ENCODE data around the gene CMTM8. TPM values are rescaled to one million over a fixed set of nuclear protein-coding genes. Genes with fewer than 3 reads are reported as not detected.

Gene CMTM8
- total RNA-seq, 1 donor = not detected

DNA sequence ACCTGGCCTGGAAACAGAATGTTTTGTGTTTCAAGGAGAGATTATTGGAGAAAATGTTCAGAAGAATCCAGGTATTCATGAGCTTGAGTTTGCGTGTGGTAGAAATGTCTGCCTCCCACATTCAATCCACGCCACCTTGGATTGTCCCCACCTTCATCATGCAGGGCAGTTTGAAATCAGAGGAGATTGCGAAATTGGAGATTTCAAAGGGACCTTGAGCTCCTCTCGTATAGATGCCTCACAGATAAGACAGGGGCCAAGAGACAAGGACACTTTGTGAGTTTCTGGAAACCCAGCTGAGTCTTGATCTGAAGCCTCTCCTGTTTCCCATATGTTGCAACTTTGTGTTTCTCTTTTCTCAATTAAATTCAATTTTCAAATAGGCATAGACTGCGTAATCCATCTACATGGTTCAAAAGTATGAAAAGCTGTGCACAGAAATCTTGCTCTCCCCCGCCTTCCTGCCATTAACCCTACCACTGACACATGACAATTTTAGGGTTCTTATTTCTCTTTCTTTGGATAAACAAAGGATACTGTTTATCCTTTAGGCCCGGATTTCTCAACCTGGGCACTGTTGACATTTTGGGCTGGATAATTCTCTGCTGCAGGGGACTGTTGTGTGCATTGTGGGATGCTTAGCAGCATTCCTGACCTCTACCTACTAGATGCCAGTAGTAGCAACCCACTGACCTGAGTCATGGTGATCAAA is 53.8 kb downstream of the CMTM8 start:
- TF ChIP-seq, protein P1, sequence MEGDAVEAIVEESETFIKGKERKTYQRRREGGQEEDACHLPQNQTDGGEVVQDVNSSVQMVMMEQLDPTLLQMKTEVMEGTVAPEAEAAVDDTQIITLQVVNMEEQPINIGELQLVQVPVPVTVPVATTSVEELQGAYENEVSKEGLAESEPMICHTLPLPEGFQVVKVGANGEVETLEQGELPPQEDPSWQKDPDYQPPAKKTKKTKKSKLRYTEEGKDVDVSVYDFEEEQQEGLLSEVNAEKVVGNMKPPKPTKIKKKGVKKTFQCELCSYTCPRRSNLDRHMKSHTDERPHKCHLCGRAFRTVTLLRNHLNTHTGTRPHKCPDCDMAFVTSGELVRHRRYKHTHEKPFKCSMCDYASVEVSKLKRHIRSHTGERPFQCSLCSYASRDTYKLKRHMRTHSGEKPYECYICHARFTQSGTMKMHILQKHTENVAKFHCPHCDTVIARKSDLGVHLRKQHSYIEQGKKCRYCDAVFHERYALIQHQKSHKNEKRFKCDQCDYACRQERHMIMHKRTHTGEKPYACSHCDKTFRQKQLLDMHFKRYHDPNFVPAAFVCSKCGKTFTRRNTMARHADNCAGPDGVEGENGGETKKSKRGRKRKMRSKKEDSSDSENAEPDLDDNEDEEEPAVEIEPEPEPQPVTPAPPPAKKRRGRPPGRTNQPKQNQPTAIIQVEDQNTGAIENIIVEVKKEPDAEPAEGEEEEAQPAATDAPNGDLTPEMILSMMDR (IDR thresholded peaks at IDR 0.05; ENCODE audit: insufficient read depth, low read depth, low read length) = no peak
- no peak for DNase-seq (ENCODE audit: low read depth)
- H3K4me3 ChIP-seq (ENCODE audit: low read depth, low read length) = no peak overlapping the region

DNA sequence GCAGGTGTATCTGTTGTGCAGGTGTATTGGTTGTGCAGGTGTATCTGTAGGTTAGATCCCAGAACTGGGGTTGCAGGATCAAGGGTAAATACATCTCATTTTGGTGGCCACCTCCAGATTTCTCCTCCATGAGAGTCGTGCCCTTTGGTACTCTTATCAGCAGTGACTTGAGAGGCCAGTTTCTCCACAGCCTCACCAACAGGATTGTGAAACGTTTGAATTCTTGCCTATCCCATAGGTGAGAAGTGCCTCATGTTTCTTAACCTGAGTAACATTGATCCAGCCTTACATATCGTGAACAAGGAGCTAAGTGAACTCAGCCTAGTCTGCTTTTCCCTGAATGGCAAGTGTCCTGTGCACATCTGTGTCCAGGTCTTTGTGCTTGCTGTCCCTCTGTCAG is 55.4 kb downstream of the CMTM8 start:
- no peak for DNase-seq (ENCODE audit: low read depth)
- TF ChIP-seq, protein P1 (IDR thresholded peaks at IDR 0.05; ENCODE audit: insufficient read depth, low read depth, low read length) = no peak
- no peak overlapping the region for H3K4me3 ChIP-seq (ENCODE audit: low read depth, low read length)

DNA sequence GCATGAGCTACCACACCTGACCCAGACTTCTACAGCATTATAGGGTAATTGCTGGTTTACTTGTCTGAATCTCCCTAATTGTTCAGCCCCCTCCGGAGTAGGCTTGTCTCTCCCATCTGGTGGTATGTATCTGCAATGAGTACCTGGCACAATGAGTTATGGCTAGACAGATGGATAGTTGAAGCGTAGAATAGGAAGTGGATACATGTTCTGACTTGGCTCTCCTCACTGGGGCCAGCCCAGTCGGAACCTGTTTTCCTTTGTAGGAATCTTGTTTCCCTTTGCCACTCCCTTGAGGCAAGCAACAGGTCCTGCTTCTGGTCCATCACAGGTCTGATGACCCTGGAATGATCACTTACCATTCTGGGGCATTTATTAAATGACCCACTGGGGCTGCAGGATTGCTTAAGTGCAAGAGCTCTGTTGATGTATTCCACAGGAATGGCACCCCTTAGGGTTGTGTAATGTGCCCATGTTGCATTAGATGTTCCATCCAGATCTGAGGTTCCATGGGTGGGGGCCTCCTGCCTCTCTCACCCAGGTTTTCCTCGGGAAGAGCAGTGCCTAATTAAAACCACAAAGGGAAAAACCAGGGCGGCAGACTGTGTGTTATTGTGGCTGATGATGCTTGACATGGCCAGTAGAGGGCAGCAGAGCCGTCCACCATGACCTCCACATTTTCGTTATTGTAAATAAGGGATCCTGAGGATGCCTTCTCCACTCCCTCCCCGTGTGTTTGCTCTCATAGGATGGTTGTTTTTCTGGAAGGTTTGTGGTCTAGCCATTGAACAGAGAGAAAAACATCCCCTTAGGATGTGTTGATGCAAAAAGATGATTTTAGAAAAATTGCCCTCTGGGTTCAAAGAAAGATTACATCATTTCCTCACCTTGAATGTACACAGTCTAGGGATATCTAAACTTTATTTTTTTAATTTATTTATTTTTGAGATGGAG is 58.0 kb downstream of the CMTM8 start:
- TF ChIP-seq, protein P1 (IDR thresholded peaks at IDR 0.05; ENCODE audit: insufficient read depth, low read depth, low read length) = peak; percentile 87
- peak; percentile 66 for DNase-seq (ENCODE audit: low read depth)
- no peak overlapping the region for H3K4me3 ChIP-seq (ENCODE audit: low read depth, low read length)

DNA sequence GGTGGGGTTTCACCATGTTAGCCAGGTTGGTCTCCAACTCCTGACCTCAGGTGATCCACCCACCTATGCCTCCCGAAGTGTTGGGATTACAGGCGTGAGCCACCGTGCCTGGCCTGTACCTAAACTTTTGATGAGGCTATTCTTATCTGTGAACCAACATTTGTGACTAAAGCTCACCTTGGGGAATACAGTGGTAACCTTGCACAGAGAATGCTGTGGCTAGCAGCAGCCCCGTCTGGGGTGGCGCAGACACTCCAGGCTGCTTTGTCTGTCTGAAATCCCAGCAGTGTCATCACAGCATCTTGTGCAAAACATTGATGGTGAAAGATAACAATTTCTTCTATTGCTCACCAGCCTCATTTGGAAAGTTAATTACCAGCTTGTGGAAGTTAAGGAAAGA is 58.9 kb downstream of the CMTM8 start:
- TF ChIP-seq, protein P1 (IDR thresholded peaks at IDR 0.05; ENCODE audit: insufficient read depth, low read depth, low read length) = no peak
- H3K4me3 ChIP-seq (ENCODE audit: low read depth, low read length) = no peak overlapping the region
- DNase-seq (ENCODE audit: low read depth) = no peak

DNA sequence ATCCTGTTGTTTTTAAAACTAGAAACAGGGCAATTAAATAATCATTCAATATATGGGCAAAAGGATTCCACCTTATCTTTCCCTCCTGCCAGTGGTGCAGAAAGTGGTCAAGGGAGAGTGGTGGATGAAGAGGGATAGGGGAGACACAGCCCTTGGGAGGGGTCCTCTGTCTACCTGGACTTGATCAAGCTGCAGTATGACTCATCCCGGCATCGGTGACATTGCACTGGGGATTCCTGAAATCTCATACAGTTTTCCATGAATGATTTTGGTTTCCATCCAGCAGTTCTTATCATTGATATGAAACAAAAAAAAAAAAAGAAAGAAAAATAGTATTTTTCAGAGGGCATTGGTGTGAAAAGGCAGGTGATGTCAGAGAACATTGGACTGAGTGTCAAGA is 62.9 kb downstream of the CMTM8 start:
- no peak overlapping the region for H3K4me3 ChIP-seq (ENCODE audit: low read depth, low read length)
- DNase-seq (ENCODE audit: low read depth) = no peak
- TF ChIP-seq, protein P1 (IDR thresholded peaks at IDR 0.05; ENCODE audit: insufficient read depth, low read depth, low read length) = no peak

DNA sequence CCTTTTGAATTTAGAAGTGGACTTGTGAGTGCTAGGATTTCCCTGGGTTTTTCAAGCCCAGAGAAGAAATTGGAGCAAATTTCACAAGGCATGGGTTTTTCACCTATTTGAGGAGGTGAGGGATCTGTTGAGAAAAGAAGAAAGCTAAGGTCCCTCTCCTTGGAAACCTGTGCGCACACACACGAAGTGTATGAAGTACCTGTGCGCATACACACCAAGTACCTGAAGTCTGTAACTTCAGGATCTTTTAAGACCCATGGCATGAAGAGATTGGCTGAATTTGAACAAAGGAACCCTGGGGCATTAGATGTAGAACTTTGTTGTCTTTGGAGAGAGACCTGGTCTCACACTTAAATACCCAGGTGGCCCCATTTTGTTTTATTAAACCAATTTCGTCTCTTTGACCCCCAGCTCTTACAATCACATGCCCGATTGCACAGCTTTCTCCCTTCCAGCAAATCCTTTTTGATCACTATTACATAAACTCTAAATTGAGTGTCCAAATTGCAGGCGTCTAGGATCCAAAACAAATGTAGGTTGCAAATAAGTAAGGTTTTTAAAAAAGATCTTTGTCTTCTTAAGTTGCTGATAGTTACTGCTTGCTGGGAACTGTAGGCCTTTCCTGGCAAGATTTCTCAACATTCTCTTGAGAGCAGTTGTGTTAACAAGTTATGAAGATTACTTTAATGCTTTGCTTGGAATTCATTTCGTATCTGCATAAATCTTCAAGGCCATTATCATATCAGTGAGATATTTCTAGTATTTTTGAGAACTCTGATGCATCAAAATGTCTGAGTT is 64.3 kb downstream of the CMTM8 start:
- TF ChIP-seq, protein P1 (IDR thresholded peaks at IDR 0.05; ENCODE audit: insufficient read depth, low read depth, low read length) = no peak
- DNase-seq (ENCODE audit: low read depth) = peak; percentile 87
- H3K4me3 ChIP-seq (ENCODE audit: low read depth, low read length) = no peak overlapping the region

Measured in fibroblast of villous mesenchyme (primary cell).